Caco-2 (cell line): ENCODE results near the gene BMP4. TPM values are rescaled to one million over a fixed set of nuclear protein-coding genes. Genes with fewer than 3 reads are reported as not detected.

ENCODE experiments used
- BruUV-seq: library from RNA; stranded (reverse); fragments of 400-500 nt; replicated peaks from 2 replicates; lab custom pipeline; 2021; lab: Mats Ljungman, UMichigan
- CTCF ChIA-PET: fragments of 300-600 bp; sonication (Branson Sonifier 250); formaldehyde crosslinking; loops from one replicate; lab custom pipeline; 2022; ENCODE audit warnings: antibody characterized with exemption; lab: Charles Lee
- POLR2A ChIA-PET: fragments of 300-600 bp; sonication (Branson Sonifier 250); formaldehyde crosslinking; loops from one replicate; lab custom pipeline; 2022; ENCODE audit warnings: antibody characterized with exemption; lab: Charles Lee
- DNase-seq, 2 experiments: peaks; one replicate each; pipeline versions ENCODE4 v3.0.0 to v3.0.0-alpha.2; 2020 to 2022
- H3K27me3 ChIP-seq: replicated peaks from 2 replicates; pipeline ENCODE4 v1.6.0; 2011; ENCODE audit warnings: low read length; ENCODE audit not compliant: control insufficient read depth, insufficient read depth
- H3K36me3 ChIP-seq: 2 replicates; pipeline ENCODE4 v1.5.1; 2011; ENCODE audit warnings: low read length; ENCODE audit not compliant: control insufficient read depth, insufficient read depth
- H3K4me1 ChIP-seq: fragments of 250-450 bp; sonication (Bioruptor Pico); 2 replicates; pipeline ENCODE4 v1.5.1; 2020; ENCODE audit warnings: mild to moderate bottlenecking
- H3K4me3 ChIP-seq: 2 replicates; pipeline ENCODE4 v1.5.1; 2011; ENCODE audit warnings: low read depth, mild to moderate bottlenecking, control low read depth, low read length
- H3K9me3 ChIP-seq: fragments of 250-450 bp; sonication (Bioruptor Pico); 2 replicates; pipeline ENCODE4 v1.5.1; 2020; ENCODE audit warnings: mild to moderate bottlenecking, moderate library complexity
- H3K27ac Mint-ChIP-seq: one replicate; pipeline ENCODE4 v1.8.0; 2022; ENCODE audit warnings: mixed read lengths; ENCODE audit not compliant: unreplicated experiment
- H3K27me3 Mint-ChIP-seq: one replicate; pipeline ENCODE4 v1.8.0; 2022; ENCODE audit warnings: mixed read lengths; ENCODE audit not compliant: insufficient read depth, unreplicated experiment
- H3K36me3 Mint-ChIP-seq: one replicate; pipeline ENCODE4 v1.8.0; 2022; ENCODE audit warnings: mild to moderate bottlenecking, mixed read lengths; ENCODE audit not compliant: insufficient read depth, unreplicated experiment
- H3K4me1 Mint-ChIP-seq: one replicate; pipeline ENCODE4 v1.8.0; 2022; ENCODE audit warnings: low read depth, mixed read lengths; ENCODE audit not compliant: unreplicated experiment
- H3K4me3 Mint-ChIP-seq: one replicate; pipeline ENCODE4 v1.8.0; 2022; ENCODE audit warnings: mild to moderate bottlenecking, moderate library complexity, mixed read lengths; ENCODE audit not compliant: unreplicated experiment
- H3K9me3 Mint-ChIP-seq: one replicate; pipeline ENCODE4 v1.8.0; 2022; ENCODE audit warnings: mixed read lengths; ENCODE audit not compliant: unreplicated experiment
- intact Hi-C: fragments of 100-400 bp; cut with micrococcal nuclease; formaldehyde crosslinking; loops from one replicate; pipeline ENCODE4 v1.10.0; 2022; ENCODE audit not compliant: unreplicated experiment
- total RNA-seq: library from RNA; stranded (reverse); gene quantifications from 2 replicates; pipeline ENCODE4 v1.2.3, GENCODE V29; 2022
- TF ChIP-seq, protein P1 (sequence below), 2 experiments: fragments of 200-600 bp in 1 of 2; IDR thresholded peaks; 1 replicate in 1 of 2; 2 replicates in 1 of 2; pipeline versions ENCODE4 v1.5.1 to v1.8.0; 2011 to 2022; ENCODE audit warnings: antibody characterized with exemption in 1 of 2, control low read depth in 1 of 2, inconsistent platforms in 1 of 2, low read depth in 1 of 2, low read length in 1 of 2, mild to moderate bottlenecking in 1 of 2, moderate library complexity in 1 of 2; ENCODE audit not compliant: insufficient read depth in 1 of 2, severe bottlenecking in 1 of 2, unreplicated experiment in 1 of 2

Gene BMP4
- total RNA-seq, 1 experiment from 2014 or later, result 113 TPM

DNA sequence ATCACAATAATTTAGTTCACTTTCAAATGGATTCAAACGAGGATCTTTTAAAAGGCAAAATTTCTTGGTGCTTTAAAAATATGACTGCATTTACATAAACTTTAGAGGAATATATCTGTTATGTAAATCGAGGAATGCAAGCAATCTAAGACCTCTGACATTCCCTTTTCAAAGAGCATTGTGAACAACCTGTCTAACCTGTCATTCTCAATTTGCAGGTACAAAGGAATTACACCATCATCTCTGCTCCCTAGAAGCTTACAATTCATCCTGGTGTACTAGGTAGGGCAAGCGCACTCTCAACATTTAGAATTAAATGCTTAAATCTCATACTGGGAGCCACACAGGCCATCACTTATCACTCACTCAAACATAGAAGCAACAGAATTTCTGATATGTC is 35.6 kb downstream of the BMP4 start:
- Histone ChIP-seq H3K27me3 (no peaks in the 10 kb centered on the region), H3K9me3 (no peaks in the 10 kb centered on the region), H3K4me3 (no peak overlapping the region), H3K4me1 (peaks cover 43% of the 10 kb centered on the region), H3K36me3 (no peaks in the 10 kb centered on the region)
- peaks cover 11% of the 10 kb centered on the region for H3K9me3 Mint-ChIP-seq
- peak in 1 of 2 experiments; percentile 61 for DNase-seq
- intact Hi-C loops, result loop anchor here (2.0 to 5.0 kb wide), 2 partner anchors 39 to 70 kb away; no protein-coding TSS in a partner anchor
- H3K27me3 Mint-ChIP-seq, result no peaks in the 10 kb centered on the region
- H3K4me1 Mint-ChIP-seq, result peaks cover 46% of the 10 kb centered on the region
- H3K27ac Mint-ChIP-seq, result peak overlapping the region; percentile 33
- CTCF ChIA-PET, result interaction anchor here (1.2 kb wide), 1 partner anchor 254 kb away, joined by 3 read pairs; no protein-coding TSS in a partner anchor
- no TSS peak for BruUV-seq
- no peak overlapping the region for H3K4me3 Mint-ChIP-seq
- TF ChIP-seq, protein P1, sequence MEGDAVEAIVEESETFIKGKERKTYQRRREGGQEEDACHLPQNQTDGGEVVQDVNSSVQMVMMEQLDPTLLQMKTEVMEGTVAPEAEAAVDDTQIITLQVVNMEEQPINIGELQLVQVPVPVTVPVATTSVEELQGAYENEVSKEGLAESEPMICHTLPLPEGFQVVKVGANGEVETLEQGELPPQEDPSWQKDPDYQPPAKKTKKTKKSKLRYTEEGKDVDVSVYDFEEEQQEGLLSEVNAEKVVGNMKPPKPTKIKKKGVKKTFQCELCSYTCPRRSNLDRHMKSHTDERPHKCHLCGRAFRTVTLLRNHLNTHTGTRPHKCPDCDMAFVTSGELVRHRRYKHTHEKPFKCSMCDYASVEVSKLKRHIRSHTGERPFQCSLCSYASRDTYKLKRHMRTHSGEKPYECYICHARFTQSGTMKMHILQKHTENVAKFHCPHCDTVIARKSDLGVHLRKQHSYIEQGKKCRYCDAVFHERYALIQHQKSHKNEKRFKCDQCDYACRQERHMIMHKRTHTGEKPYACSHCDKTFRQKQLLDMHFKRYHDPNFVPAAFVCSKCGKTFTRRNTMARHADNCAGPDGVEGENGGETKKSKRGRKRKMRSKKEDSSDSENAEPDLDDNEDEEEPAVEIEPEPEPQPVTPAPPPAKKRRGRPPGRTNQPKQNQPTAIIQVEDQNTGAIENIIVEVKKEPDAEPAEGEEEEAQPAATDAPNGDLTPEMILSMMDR (IDR thresholded peaks at IDR 0.05; ENCODE audit: insufficient read depth in 1 of 2, low read depth in 1 of 2, low read length in 1 of 2, severe bottlenecking in 1 of 2, unreplicated experiment in 1 of 2), result no peak
- H3K36me3 Mint-ChIP-seq, result peaks cover 6% of the 10 kb centered on the region
- POLR2A ChIA-PET, result interaction anchor here (0.8 kb wide), 1 partner anchor 27 kb away, joined by 3 read pairs; no protein-coding TSS in a partner anchor

DNA sequence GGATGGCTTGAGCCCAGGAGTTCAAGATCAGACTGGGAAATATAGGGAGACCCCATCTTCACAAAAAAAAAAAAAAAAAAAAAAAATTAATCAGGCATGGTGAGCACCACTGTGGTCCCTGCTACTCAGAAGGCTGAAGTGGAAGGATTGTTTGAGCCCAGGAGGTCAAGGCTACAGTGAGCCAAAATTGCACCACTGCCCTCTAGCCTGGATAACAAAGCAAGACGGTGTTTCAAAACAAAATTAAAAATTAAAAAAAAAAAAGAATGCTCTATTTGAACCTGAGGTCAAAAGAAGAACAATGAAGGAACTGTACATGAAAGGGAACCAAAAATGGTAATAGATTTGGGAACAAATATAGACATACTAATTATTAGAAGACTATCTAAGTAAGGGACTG is 40.4 kb downstream of the BMP4 start:
- Histone ChIP-seq H3K36me3 (no peaks in the 10 kb centered on the region), H3K27me3 (no peaks in the 10 kb centered on the region), H3K9me3 (peaks cover 2% of the 10 kb centered on the region; the same call in 1 of the 2 replicates), H3K4me1 (peaks cover 14% of the 10 kb centered on the region), H3K4me3 (no peak overlapping the region)
- ChIA-PET POLR2A (no interaction called here), CTCF (no interaction called here)
- no peak for DNase-seq
- Mint-ChIP-seq H3K9me3 (peaks cover 10% of the 10 kb centered on the region), H3K36me3 (no peaks in the 10 kb centered on the region), H3K27ac (no peak overlapping the region), H3K27me3 (no peaks in the 10 kb centered on the region), H3K4me3 (no peak overlapping the region), H3K4me1 (peaks cover 5% of the 10 kb centered on the region)
- intact Hi-C loops, result no loop called here
- BruUV-seq, result no TSS peak
- TF ChIP-seq, protein P1 (IDR thresholded peaks at IDR 0.05; ENCODE audit: insufficient read depth in 1 of 2, low read depth in 1 of 2, low read length in 1 of 2, severe bottlenecking in 1 of 2, unreplicated experiment in 1 of 2), result no peak

DNA sequence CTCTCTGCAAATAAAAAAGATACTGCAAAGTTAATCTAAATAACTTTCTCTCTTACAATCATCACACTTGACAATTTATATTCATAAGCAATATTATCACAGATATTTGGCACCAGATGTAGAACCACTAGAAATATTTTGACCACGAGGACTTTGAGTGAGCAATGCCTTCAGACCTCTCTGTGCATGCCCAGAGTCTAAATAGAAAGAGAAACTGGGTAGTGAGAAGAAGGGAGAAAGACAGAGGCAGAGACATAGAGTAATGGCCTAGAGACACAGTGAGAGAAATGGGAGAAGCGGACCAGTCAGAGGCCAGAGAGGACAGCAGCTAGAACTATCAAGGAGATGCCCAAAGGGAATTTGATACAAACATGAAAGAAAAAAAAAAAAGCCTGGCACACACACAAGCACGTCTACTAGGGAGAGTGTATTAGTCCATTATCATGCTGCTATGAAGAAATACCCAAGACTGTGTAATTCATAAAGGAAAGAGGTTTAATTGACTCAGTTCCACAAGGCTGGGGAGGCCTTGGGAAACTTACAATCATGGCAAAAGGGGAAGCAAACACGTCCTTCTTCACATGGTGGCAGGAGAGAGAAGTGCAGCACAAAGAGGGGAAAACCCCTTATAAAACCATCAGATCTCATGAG is 41.1 kb downstream of the BMP4 start:
- CTCF ChIA-PET, result no interaction called here
- DNase-seq, result no peak
- Mint-ChIP-seq H3K9me3 (peaks cover 10% of the 10 kb centered on the region), H3K4me3 (no peak overlapping the region), H3K4me1 (no peaks in the 10 kb centered on the region), H3K27ac (no peak overlapping the region), H3K36me3 (no peaks in the 10 kb centered on the region), H3K27me3 (no peaks in the 10 kb centered on the region)
- Histone ChIP-seq H3K36me3 (no peaks in the 10 kb centered on the region), H3K4me1 (peaks cover 6% of the 10 kb centered on the region), H3K9me3 (peaks cover 2% of the 10 kb centered on the region; the same call in 1 of the 2 replicates), H3K27me3 (no peaks in the 10 kb centered on the region), H3K4me3 (no peak overlapping the region)
- POLR2A ChIA-PET, result no interaction called here
- BruUV-seq, result no TSS peak
- intact Hi-C loops, result no loop called here
- TF ChIP-seq, protein P1 (IDR thresholded peaks at IDR 0.05; ENCODE audit: insufficient read depth in 1 of 2, low read depth in 1 of 2, low read length in 1 of 2, severe bottlenecking in 1 of 2, unreplicated experiment in 1 of 2), result no peak
